GM19467 (cell line): ENCODE data around the gene ALG6.
A peak's percentile ranks its signal among the peaks of the same experiment; 100 is the strongest.

Experiments
- ATAC-seq: cut with Tn5 transposase; IDR thresholded peaks from one replicate; pipeline ENCODE4 v1.9.1; 2021; ENCODE audit warnings: mild to moderate bottlenecking, moderate library complexity; ENCODE audit not compliant: unreplicated experiment

Gene ALG6

GRCh38 chr1:63367215-63368103 lies at the start of gene ALG6:
TSS of gene ALG6 (plus strand) at chr1:63367627. CDS start at chr1:63370978, 3,351 bp downstream.
- ATAC-seq, result peak; percentile 91

- ATAC-seq, result no peak
Observed at GRCh38 chr1:63317817-63318152, 49.6 kb upstream of the ALG6 start.

GRCh38 chr1:63318201-63318979 lies 49.0 kb upstream of the ALG6 start:
- ATAC-seq, result no peak

- no peak for ATAC-seq
Observed at GRCh38 chr1:63319046-63320021, 48.1 kb upstream of the ALG6 start.

- no peak for ATAC-seq
Observed at GRCh38 chr1:63320022-63320721, 47.3 kb upstream of the ALG6 start.

GRCh38 chr1:63321066-63321784 lies 46.2 kb upstream of the ALG6 start:
- no peak for ATAC-seq

GRCh38 chr1:63321785-63322113 lies 45.7 kb upstream of the ALG6 start:
- ATAC-seq, result no peak

GRCh38 chr1:63322114-63322943 lies 45.1 kb upstream of the ALG6 start, which contains the start of gene FOXD3:
TSS of gene FOXD3 (plus strand) at chr1:63322567. CDS start at chr1:63323059, 492 bp downstream.
- peak; percentile 39 for ATAC-seq

- ATAC-seq, result no peak
Observed at GRCh38 chr1:63322944-63323864, 44.2 kb upstream of the ALG6 start.

GRCh38 chr1:63323865-63324778 lies 43.3 kb upstream of the ALG6 start:
- ATAC-seq, result no peak

GRCh38 chr1:63324779-63325119 lies 42.7 kb upstream of the ALG6 start:
- ATAC-seq, result no peak

- no peak for ATAC-seq
Observed at GRCh38 chr1:63325279-63325985, 42.0 kb upstream of the ALG6 start.

- no peak for ATAC-seq
Observed at GRCh38 chr1:63326106-63326472, 41.3 kb upstream of the ALG6 start.

GRCh38 chr1:63326473-63327380 lies 40.7 kb upstream of the ALG6 start:
- ATAC-seq, result no peak

GRCh38 chr1:63327417-63328054 lies 39.9 kb upstream of the ALG6 start:
- peak; percentile 60 for ATAC-seq
